ENCODE results near the gene ZNF791.
"Not testable (repeated sequence)": the region's sequence is repeated elsewhere in the genome, so short reads cannot be mapped to it uniquely, and the experiment has no call there.

The ZNF791 gene

GRCh38 chr19:12636631-12637030, 25.9 kb downstream of the ZNF791 start:
- DNase-seq: no peak

- no peak for DNase-seq
Observed at GRCh38 chr19:12638611-12639182, 28.0 kb downstream of the ZNF791 start.

GRCh38 chr19:12639901-12640613, 29.3 kb downstream of the ZNF791 start:
- no peak for DNase-seq

- DNase-seq: no peak
Observed at GRCh38 chr19:12641456-12641855, 30.7 kb downstream of the ZNF791 start.

GRCh38 chr19:12642506-12642905, 31.8 kb downstream of the ZNF791 start:
- no peak for DNase-seq

GRCh38 chr19:12643716-12644115, 33.0 kb downstream of the ZNF791 start:
- not testable (repeated sequence) for DNase-seq

- no peak for DNase-seq
Observed at GRCh38 chr19:12646551-12646950, 35.8 kb downstream of the ZNF791 start.

GRCh38 chr19:12647047-12647446, 36.3 kb downstream of the ZNF791 start:
- DNase-seq: no peak

GRCh38 chr19:12647490-12648071, 36.9 kb downstream of the ZNF791 start:
- no peak for DNase-seq

- no peak for DNase-seq
Observed at GRCh38 chr19:12648088-12648487, 37.4 kb downstream of the ZNF791 start.

GRCh38 chr19:12649941-12650340, 39.2 kb downstream of the ZNF791 start:
- DNase-seq: no peak

- no peak for DNase-seq
Observed at GRCh38 chr19:12652219-12652618, 41.5 kb downstream of the ZNF791 start.

GRCh38 chr19:12655546-12655945, 44.8 kb downstream of the ZNF791 start:
- no peak for DNase-seq

- no peak for DNase-seq
Observed at GRCh38 chr19:12656899-12657571, 46.3 kb downstream of the ZNF791 start.

GRCh38 chr19:12657966-12658365, 47.2 kb downstream of the ZNF791 start:
- no peak for DNase-seq

- DNase-seq: no peak
Observed at GRCh38 chr19:12660980-12661379, 50.3 kb downstream of the ZNF791 start.

GRCh38 chr19:12664406-12665280, 53.9 kb downstream of the ZNF791 start:
- DNase-seq: no peak

- DNase-seq: no peak
Observed at GRCh38 chr19:12665281-12665573, 54.5 kb downstream of the ZNF791 start.

GRCh38 chr19:12665671-12666264, 55.0 kb downstream of the ZNF791 start:
- DNase-seq: no peak

- no peak for DNase-seq
Observed at GRCh38 chr19:12666265-12667048, 55.7 kb downstream of the ZNF791 start, which contains the start of the genes MAN2B1 and WDR83. Gene MAN2B1, minus strand, starts transcription at chr19:12666742. Its CDS starts 41 bp downstream, at chr19:12666701. Gene WDR83, plus strand, starts transcription at chr19:12666807. Its CDS starts 2,984 bp downstream, at chr19:12669791.

GRCh38 chr19:12667731-12668302, 57.1 kb downstream of the ZNF791 start:
- no peak for DNase-seq

All from NCI-H187 treated with DMSO at 0.1 percent for 48 hours (cell line).